A549 (cell line): ENCODE results near the gene MBD3.
"Not testable (repeated sequence)": the region's sequence is repeated elsewhere in the genome, so short reads cannot be mapped to it uniquely, and the experiment has no call there.

Experiments
- BCL3 ChIP-seq: fragments of >200 bp; sonication (Bioruptor Twin); formaldehyde crosslinking; IDR thresholded peaks from 3 replicates; pipeline ENCODE4 v1.6.1; 2016
- HOXA7 ChIP-seq: fragments of 250-450 bp; sonication (Bioruptor Pico); IDR thresholded peaks from 2 replicates; pipeline ENCODE4 v1.5.0; 2020; ENCODE audit warnings: mild to moderate bottlenecking, moderate library complexity
- TF ChIP-seq, protein P1 (sequence below): fragments of 450-650 bp; IDR thresholded peaks from 2 replicates; pipeline ENCODE4 v1.6.1; 2014; ENCODE audit warnings: antibody characterized with exemption
- TF ChIP-seq, protein P2 (sequence below): fragments of >200 bp; sonication (Bioruptor Twin); formaldehyde crosslinking; IDR thresholded peaks from 3 replicates; pipeline ENCODE4 v1.5.1; 2016

GRCh38 chr19:1530856-1531255, 61.8 kb downstream of the MBD3 start:
- TF ChIP-seq, protein P1, sequence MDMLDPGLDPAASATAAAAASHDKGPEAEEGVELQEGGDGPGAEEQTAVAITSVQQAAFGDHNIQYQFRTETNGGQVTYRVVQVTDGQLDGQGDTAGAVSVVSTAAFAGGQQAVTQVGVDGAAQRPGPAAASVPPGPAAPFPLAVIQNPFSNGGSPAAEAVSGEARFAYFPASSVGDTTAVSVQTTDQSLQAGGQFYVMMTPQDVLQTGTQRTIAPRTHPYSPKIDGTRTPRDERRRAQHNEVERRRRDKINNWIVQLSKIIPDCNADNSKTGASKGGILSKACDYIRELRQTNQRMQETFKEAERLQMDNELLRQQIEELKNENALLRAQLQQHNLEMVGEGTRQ, result not testable (repeated sequence)
- TF ChIP-seq, protein P2, sequence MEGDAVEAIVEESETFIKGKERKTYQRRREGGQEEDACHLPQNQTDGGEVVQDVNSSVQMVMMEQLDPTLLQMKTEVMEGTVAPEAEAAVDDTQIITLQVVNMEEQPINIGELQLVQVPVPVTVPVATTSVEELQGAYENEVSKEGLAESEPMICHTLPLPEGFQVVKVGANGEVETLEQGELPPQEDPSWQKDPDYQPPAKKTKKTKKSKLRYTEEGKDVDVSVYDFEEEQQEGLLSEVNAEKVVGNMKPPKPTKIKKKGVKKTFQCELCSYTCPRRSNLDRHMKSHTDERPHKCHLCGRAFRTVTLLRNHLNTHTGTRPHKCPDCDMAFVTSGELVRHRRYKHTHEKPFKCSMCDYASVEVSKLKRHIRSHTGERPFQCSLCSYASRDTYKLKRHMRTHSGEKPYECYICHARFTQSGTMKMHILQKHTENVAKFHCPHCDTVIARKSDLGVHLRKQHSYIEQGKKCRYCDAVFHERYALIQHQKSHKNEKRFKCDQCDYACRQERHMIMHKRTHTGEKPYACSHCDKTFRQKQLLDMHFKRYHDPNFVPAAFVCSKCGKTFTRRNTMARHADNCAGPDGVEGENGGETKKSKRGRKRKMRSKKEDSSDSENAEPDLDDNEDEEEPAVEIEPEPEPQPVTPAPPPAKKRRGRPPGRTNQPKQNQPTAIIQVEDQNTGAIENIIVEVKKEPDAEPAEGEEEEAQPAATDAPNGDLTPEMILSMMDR, result not testable (repeated sequence)
- not testable (repeated sequence) for TF ChIP-seq BCL3; HOXA7 (CRISPR knock-in tag)
